GM18517 (cell line): ENCODE results near the gene SWSAP1.
"Not testable (repeated sequence)": the region's sequence is repeated elsewhere in the genome, so short reads cannot be mapped to it uniquely, and the experiment has no call there.

ENCODE experiments used
- ATAC-seq: cut with Tn5 transposase; IDR thresholded peaks from one replicate; pipeline ENCODE4 v1.9.1; 2021; ENCODE audit warnings: mild to moderate bottlenecking, moderate library complexity; ENCODE audit not compliant: unreplicated experiment

Gene SWSAP1

GRCh38 chr19:11354102-11354501 is 20.4 kb upstream of the SWSAP1 start:
- ATAC-seq = not testable (repeated sequence)

DNA sequence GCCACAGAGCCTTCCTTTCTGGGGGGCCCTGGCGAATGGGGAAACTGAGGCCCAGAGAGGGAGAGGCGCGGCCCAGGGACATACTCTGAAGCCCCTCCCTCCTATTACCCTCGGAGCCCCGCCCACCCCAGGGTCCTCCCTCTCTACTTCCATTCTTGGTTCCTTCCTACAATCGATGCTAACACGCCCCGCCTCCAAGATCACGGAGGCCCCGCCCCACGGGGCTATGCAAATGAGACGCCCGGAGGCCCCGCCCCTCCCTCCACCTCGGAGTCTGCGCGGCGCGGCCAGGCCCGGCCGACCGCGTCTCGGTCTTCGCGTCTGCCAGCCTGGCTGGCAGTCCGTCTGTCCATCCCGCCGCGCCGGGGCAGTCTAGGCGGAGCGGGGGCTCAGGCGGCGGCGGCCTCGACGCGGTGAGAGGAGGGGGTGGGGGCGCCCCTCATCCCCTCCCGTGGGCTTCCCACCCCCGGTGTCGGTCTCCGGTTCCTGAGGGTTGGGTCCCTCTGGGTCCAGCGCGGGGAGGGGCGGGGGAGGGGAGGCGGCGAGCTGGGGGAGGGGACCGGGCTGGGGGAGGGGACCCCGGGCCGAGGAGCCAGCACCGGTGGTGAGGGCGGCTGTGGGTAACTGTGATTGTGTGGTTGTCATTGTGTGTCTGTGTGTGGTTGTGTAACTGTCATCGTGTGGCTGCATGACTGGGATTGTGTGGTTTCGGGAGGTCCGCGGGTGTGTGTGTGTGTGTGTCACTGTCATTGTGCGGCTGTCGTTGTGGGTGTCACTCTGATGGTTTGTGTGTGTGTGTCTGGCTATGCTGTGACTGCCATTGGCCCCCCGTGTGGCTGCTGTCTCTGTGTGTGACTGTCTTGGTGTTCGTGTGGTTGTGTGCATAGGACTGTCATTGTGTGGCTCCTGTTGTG is 19.0 kb upstream of the SWSAP1 start, which contains the start of gene PLPPR2:
PLPPR2 (plus strand) TSS at position 273 of the 914 bp plus-strand sequence. CDS start 2,242 bp downstream, outside the sequence.
- no peak for ATAC-seq

DNA sequence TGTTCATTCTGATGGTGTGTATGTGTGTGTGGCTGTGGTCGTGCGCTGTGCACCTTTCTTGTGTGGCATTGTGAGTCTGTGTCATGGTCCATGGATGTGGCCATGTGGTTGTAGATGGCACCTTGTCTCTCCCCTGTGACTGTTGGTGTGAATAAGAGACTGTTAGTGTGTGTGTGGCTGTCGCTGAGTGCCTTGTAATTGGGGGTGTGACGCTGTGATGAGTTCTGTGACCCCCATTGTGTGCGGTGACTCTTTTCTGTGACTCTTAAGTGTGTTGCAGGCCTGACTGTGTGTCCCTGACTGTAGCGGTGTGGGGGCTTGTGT is 18.4 kb upstream of the SWSAP1 start:
- no peak for ATAC-seq

DNA sequence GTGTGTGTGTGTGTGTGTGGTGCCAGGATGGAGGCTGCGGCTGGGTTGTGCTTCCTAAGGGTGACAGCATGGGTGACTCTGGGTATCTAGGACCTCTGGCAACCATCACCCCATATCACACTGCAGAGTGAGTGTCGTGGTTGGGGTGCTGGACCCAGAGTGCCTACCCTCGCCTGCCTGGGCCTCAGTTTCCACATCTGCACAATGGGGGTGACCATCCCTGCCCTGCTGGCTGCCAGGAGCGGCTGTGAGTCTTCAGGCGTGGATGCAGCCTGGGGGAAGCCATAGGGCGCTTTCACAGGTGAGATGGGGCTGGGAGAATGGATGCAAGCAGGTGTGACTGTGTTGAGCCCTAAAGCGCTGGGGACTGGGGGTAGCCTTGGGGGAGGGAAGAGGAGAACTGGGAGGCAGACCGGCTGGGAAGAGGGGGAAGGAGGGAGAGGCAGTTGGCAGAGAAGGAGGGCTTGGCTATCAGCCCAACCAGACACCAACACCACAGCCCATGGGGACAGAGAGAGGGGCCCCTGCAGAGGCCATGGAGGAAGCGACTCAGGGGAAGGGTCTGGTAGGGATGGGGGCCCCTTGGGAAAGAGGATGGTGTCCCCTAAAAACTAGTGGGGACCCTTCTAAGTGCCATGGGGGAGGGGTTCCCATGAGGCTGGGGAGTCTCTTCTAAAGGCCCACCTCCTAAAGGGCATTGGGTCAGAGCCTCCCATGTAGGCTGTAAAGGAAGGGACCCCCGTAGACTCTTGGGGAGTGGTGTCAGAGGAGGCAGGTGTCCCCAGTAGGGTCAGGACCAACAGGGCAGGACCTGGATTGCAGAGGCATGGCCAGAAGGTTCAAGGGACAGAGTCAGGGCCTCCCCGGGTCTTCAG is 17.6 kb upstream of the SWSAP1 start:
- no peak for ATAC-seq

- no peak for ATAC-seq
These were observed 15.0 kb upstream of the SWSAP1 start for GRCh38 chr19:11359421-11359820.

GRCh38 chr19:11361037-11361770 is 13.3 kb upstream of the SWSAP1 start:
- ATAC-seq = no peak

DNA sequence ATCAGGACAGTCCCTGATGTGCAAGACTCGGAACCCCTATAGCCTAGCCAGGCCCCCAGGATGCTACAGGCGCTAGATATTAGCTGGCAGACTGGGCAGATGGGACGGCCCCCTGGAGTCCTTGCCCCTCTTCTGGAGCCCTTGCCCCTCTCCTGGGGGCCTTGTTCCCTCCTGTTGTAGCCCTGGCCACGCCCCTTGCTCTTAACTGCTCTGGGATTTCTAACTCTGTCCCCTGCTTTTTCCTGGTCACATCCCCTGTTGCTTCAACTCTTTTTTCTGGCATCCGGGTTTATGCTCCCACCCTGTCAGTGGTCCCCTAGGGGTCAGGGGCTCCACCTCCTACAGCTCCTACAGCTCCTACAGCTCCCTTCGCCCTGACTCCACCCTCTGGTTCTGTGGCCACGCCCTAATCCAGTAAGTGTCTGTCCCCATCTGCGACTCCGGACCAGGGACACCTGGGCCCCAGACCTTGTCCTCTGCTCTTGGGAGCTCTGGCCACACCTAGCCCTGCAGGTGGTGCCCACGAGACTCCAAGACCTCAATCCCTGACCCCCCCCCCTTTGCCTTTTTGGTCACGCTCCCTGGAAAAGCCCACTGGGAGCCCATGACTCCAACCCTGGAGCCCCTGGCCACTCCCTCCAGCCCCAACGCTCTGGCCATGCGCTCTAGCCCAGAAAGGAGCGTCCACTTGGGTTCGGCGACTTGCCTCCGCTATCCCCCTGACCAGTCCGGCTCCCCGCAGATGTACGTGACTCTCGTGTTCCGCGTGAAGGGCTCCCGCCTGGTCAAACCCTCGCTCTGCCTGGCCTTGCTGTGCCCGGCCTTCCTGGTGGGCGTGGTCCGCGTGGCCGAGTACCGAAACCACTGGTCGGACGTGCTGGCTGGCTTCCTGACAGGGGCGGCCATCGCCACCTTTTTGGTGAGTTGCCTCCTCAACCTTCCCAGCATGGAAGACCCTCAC is 12.4 kb upstream of the SWSAP1 start:
- ATAC-seq = no peak

DNA sequence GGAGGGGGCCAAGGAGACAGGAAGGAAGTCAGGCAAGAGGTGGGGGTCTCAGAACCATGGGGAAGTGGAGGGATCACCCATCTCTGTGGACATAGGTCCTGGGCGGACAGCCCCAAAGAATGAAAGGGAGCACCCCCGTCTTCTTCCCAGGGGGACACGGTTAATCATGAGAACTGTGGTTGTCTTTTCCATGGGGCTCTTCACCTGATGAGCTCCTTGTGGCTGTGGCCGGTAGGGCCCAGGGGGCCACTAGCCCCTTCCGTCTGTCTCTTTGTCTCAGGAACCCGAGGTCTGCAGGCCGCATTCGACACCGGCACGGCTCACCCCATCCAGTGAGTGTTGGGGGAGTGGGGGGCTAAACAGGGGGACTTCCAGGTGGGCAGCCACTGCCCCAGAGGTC is 10.6 kb upstream of the SWSAP1 start:
- ATAC-seq = no peak

- ATAC-seq = no peak
These were observed 10.1 kb upstream of the SWSAP1 start for GRCh38 chr19:11364296-11364904.

DNA sequence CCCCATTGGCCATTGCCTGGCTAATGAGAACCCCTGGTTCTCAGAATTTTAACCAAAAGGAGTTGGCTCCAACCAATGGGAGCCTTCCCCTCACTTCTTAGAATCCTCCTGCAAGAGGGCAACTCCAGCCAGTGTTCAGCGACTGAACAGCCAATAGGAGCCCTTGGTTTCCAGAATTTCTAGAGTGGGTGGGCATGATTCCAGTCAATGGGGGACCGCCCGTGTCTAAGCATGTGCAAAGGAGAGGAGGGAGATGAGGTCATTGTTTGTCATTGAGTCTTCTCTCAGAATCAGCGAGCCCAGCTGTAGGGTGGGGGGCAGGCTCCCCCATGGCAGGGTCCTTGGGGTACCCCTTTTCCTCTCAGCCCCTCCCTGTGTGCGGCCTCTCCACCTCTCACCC is 9.5 kb upstream of the SWSAP1 start:
- no peak for ATAC-seq

DNA sequence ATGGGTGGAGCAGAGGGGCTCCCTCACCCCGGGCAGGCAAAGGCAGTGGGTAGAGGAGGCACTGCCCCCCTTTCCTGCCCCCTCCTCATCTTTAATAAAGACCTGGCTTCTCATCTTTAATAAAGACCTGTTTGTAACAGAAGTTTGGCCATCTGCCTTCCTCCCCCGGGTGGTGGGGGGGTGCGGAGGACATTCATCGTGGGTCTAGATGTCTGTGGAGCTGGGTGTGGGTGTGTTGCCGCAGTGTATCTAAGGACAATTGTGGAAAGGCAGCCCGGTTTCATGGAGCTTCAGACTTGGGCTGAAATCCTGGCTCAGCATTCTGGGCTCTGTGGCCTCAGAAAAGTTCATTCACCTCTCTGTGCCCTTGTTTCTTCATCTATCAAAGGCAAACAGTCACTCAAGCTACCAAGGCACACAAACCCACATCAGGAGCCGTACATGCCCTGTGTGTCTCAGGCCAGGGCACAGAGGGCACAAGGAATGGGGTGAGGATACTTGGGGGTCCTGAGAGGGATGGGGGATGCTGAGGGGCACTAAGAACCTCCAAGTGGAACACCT is 8.8 kb upstream of the SWSAP1 start:
- no peak for ATAC-seq

GRCh38 chr19:11367528-11367927 is 6.9 kb upstream of the SWSAP1 start:
- ATAC-seq = no peak

DNA sequence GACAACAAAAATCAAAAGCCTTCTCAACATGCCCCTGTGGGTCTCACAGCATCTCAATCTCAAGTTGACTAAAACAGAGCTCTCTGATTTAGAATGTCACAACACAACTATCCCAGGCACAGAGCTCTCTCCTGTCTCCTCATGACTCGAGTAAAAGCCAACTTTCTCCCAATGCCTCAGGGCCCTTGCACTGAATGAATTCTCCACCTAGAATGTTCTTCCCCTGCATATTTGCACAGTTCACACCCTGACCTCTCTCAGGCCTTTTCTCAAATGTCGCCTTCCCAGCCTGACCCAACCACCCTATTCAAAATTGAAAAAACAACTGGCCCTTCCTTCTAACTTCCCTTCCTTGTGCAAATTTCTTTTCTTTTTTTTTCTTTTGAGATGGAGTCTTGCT is 3.7 kb upstream of the SWSAP1 start:
- no peak for ATAC-seq

DNA sequence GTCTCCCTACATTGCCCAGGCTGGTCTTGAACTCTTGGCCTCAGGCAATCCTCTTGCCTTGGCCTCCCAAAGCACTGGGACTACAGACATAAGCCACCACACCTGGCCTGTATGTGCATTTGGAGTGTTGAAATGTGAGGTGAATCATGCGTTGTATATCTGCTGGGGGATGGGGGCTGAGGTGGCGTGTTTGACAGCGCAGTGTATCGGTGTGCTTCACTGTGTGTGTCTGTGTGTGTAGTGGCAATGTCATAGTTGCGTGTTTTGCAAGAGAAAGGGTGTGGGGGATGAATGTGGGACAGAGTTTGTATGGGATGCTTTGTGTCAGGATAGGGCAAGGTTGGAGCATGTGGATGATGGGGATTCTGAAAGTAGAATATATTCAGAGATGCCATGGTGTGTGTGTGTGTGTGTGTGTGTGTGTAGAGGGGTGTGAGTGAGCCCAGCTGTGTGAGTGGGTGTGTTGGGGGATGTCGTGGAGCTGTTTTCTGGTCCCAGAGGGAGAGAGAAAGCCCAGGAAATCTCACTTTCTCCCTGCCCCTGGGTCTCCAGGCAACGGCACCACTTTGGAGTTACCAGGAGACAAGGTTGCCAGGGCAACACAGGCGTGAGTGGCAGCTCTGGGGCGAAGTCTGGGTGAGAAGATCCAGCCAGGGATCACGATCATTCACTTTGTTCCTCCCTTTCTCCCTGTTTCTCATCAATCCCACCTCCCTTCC is 1.1 kb upstream of the SWSAP1 start:
- no peak for ATAC-seq

DNA sequence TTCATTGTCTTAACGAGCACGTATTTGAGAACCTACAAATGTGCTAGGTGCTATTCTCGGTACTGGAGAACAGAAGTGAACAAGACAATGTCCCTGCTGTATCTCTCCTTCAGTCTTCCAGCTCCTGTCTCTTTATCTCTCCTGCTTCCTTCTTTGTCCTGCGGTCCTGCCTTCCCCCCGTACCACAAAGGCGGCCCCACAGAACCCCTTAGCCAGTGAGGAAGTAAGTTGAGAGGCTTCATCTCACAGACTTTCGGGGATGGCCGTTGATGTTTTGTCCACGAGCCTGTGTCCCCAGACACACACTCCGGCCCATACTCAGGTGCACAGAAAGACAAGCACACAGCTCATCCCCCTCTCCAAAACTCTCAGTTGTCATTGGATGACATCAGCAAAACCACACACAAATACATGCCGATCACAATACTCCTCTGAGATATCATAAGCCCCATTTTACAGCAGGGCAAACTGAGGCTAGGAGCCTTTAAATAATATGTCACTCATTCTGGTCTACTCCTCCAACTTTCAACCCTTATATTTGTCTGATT is 507 bp upstream of the SWSAP1 start:
- no peak for ATAC-seq

DNA sequence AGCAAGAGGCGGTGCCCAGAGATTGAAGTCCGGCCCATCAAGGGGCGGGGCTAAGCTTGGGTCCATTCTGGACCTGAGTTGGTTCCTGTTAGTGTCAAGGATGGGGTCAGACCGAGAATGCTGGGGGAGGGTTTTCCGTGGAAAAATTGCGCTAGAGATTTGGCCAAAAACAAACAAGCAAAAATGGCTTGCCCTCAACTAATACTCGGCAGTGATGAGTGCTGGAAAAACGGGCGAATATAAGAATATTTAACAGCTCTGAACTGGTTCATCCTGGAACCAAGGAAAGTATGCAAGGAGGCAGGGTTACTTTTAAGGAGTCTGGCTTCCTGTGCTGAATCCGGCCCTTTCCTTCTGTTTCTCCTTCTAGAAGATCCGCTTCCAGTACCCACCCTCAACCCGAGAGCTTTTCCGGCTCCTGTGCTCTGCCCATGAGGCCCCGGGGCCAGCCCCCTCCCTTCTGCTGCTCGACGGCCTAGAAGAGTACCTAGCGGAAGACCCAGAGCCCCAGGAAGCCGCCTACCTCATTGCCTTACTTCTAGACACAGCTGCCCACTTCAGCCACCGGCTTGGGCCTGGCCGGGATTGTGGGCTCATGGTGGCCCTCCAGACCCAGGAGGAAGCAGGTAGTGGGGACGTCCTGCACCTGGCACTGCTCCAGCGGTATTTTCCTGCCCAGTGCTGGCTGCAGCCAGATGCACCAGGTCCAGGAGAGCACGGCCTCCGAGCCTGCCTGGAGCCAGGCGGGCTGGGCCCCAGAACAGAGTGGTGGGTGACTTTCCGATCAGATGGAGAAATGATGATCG is 880 bp downstream of the SWSAP1 start:
- ATAC-seq = peak; percentile 15

- no peak for ATAC-seq
These were observed 2.8 kb downstream of the SWSAP1 start for GRCh38 chr19:11377237-11377636.

GRCh38 chr19:11377756-11378155 is 3.3 kb downstream of the SWSAP1 start:
- ATAC-seq = no peak
